RWPE1 (cell line): Measurements from ENCODE around the gene LRP1B.
"Not testable (repeated sequence)": the region's sequence is repeated elsewhere in the genome, so short reads cannot be mapped to it uniquely, and the experiment has no call there.

Experiments used
- CTCF ChIA-PET: fragments of 350-600 bp; sonication (Branson Sonifier 250); formaldehyde crosslinking; extraction: SDS; loops from one replicate; lab custom pipeline; 2021; lab: Yijun Ruan, JAX
- POLR2A ChIA-PET: fragments of 400-600 bp; formaldehyde crosslinking; extraction: SDS; loops from one replicate; lab custom pipeline; 2020; ENCODE audit warnings: antibody characterized with exemption; ENCODE audit not compliant: low non-redundant PET; lab: Yijun Ruan, JAX
- DNase-seq: peaks from one replicate; pipeline ENCODE4 v3.0.0; 2012; ENCODE audit warnings: low spot score
- H3K27ac ChIP-seq: fragments of 450-650 bp; 2 replicates; pipeline ENCODE4 v1.5.1; 2017
- TF ChIP-seq, protein P1 (sequence below): fragments of 450-650 bp; conservative IDR thresholded peaks from 2 replicates; pipeline ENCODE4 v1.5.1; 2017; ENCODE audit warnings: low read depth, mild to moderate bottlenecking

LRP1B gene

DNA sequence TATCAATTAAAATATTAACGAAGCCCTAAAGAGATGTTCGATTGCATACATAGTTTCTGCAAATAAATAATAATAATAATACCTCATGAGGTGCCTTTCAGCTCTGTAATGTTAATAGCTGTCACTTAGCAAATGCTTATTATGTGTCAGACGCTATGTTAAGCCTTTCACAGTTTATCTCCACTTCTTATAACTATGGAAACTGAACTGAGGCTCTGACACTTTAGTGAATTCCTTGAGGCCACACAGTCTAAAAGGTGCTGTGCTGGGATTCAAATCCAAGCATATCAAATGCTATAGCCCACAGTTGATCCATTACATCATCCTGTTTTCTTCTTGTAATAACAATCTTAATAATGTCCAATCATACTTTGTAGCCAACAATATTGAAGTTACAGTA lies 1779.1 kb downstream of the LRP1B start:
- POLR2A ChIA-PET, result no interaction called here
- TF ChIP-seq, protein P1, sequence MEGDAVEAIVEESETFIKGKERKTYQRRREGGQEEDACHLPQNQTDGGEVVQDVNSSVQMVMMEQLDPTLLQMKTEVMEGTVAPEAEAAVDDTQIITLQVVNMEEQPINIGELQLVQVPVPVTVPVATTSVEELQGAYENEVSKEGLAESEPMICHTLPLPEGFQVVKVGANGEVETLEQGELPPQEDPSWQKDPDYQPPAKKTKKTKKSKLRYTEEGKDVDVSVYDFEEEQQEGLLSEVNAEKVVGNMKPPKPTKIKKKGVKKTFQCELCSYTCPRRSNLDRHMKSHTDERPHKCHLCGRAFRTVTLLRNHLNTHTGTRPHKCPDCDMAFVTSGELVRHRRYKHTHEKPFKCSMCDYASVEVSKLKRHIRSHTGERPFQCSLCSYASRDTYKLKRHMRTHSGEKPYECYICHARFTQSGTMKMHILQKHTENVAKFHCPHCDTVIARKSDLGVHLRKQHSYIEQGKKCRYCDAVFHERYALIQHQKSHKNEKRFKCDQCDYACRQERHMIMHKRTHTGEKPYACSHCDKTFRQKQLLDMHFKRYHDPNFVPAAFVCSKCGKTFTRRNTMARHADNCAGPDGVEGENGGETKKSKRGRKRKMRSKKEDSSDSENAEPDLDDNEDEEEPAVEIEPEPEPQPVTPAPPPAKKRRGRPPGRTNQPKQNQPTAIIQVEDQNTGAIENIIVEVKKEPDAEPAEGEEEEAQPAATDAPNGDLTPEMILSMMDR, result no peak
- H3K27ac ChIP-seq, result no peak overlapping the region
- CTCF ChIA-PET, result no interaction called here
- no peak for DNase-seq

DNA sequence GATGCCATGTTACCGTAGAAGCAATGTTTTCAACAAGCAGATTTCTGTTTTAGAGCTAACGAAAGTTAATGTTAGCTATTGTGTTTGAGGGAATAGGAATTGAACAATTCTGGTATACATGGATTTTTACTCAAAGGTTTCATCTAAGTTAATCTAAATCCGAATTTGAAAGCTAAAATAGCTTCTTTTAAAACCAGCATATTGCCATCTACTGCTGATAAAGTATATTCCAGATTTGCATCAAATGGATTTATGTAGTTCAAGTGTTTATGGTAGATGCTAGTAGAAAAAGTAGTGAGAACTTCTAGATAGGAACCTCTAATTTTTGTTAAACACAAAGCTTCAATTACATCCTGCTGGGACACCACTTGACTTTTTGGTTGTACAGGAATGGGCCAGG lies 1781.1 kb downstream of the LRP1B start:
- no peak for DNase-seq
- H3K27ac ChIP-seq, result no peak overlapping the region
- TF ChIP-seq, protein P1, result no peak
- CTCF ChIA-PET, result interaction anchor here (0.5 to 0.6 kb wide), 2 partner anchors 282 to 1842 kb away, joined by 3 read pairs; no protein-coding TSS in a partner anchor
- POLR2A ChIA-PET, result no interaction called here

DNA sequence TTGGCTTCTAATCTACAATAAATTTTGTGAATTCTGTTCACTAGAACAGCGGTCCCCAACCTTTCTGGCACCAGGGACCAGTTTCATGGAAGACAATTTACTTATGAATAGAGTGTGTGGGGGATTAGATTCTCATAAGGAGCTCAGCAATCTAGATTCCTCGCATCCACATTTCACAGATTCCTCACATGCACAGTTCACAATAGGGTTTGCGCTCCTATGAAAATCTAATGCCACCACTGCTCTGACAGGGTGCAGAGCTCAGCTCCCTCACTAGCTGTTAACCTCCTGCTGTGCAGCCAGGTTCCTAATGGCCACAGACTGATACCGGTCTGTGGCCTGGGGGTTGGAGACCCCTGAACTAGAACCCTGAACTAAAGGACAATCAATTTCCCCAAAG lies 1782.0 kb downstream of the LRP1B start:
- ChIA-PET CTCF (interaction anchor here (0.7 kb wide), 1 partner anchor 35 kb away, joined by 3 read pairs; no protein-coding TSS in a partner anchor), POLR2A (no interaction called here)
- DNase-seq, result no peak
- TF ChIP-seq, protein P1, result no peak
- H3K27ac ChIP-seq, result no peak overlapping the region

DNA sequence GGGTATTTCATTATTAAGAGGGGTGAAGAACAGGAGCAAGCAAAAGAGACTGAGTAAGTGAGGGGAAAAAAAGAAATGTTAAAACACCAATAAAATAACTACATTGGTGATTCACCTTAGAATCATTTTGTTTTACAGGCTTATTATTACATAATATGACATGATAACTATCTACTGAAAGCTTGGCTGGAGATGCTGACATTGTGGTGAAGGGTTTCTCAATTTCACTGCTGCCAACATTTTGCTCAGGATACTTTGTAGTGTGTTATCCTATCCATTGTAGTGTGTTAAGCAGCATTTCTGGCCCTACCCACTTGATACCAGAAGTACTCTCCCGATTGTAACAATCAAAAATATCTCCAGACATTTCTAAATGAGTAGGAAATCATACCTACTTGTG lies 1786.0 kb downstream of the LRP1B start:
- TF ChIP-seq, protein P1, result no peak
- POLR2A ChIA-PET, result no interaction called here
- CTCF ChIA-PET, result no interaction called here
- no peak overlapping the region for H3K27ac ChIP-seq
- DNase-seq, result peak; percentile 7

DNA sequence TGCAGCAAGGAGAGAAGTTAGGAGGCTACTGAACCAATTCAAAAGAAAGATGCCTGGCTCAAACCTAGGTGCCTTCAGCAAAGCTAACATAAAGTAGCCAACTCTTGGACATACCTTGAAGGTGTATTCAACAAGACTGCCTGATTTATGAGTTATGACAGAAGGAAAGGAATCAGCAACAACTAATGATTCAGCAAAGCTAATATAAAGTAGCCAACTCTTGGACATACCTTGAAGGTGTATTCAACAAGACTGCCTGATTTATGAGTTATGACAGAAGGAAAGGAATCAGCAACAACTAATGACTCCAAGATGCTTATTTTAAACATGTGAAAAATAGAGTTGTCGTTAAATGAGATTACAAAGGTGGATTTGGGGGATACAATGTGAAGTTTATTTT lies 1786.5 kb downstream of the LRP1B start:
- H3K27ac ChIP-seq, POLR2A ChIA-PET, CTCF ChIA-PET, DNase-seq: not testable (repeated sequence)

DNA sequence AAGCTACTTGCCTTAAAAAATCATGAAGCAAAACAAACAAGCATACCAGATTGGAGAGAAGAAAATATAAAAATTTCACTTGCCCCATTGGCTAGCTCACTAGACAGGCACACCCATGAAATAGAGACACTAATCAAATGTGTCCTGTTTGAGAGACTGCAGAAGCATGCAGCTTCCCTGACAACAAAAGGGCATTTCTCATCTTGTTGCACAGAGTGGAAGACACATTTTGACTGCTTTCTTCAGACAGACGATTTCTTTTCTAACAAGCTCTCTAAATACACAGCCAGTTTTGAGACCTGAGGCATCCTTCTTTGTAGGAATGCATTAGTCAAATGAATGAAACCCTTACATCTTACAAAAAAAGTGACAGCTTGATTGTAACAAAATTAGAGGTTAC lies 1792.0 kb downstream of the LRP1B start:
- DNase-seq, result no peak
- no peak overlapping the region for H3K27ac ChIP-seq
- CTCF ChIA-PET, result no interaction called here
- POLR2A ChIA-PET, result no interaction called here
- TF ChIP-seq, protein P1, result no peak

DNA sequence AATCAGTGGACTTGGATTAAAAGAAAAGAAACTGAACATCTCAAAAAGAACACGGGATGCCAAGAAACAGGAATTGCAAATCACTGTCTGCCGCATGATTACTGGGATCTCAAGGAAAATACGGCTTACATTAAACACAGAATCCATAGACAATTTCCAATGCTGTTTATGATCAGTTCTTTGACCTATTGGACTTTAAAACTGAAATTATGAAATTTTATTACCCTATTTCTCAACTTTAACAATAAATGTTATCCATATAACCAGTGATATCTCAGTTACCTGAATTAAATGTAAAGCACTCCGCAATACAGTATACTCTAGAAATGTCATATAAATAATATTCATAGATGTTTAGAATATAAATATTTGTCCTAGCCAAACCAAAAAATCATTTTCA lies 1793.8 kb downstream of the LRP1B start:
- no peak for DNase-seq
- CTCF ChIA-PET, result no interaction called here
- TF ChIP-seq, protein P1, result no peak
- POLR2A ChIA-PET, result no interaction called here
- no peak overlapping the region for H3K27ac ChIP-seq
